AG04450 (cell line): ENCODE results near the gene SLC8A3. TPM values are rescaled to one million over a fixed set of nuclear protein-coding genes. Genes with fewer than 3 reads are reported as not detected.

Experiments
- CTCF ChIA-PET: fragments of 300-600, 350-600 bp; formaldehyde crosslinking; extraction: SDS; loops from one replicate; lab custom pipeline; 2022; ENCODE audit warnings: antibody characterized with exemption, inconsistent platforms; lab: Charles Lee
- POLR2A ChIA-PET: fragments of 350-600 bp; formaldehyde crosslinking; extraction: SDS; loops from one replicate; lab custom pipeline; 2021; ENCODE audit warnings: antibody characterized with exemption, inconsistent platforms; lab: Yijun Ruan, JAX
- DNase-seq: peaks from one replicate; pipeline ENCODE4 v3.0.0-alpha.2; 2011; ENCODE audit warnings: low read depth, low spot score
- H3K27ac ChIP-seq: one replicate; pipeline ENCODE4 v1.5.1; 2012; ENCODE audit warnings: low read depth, low read length, control low read depth
- H3K27me3 ChIP-seq: one replicate; pipeline ENCODE4 v1.6.0; 2012; ENCODE audit warnings: low read length; ENCODE audit not compliant: control insufficient read depth, insufficient read depth
- H3K4me3 ChIP-seq: 2 replicates; pipeline ENCODE4 v1.5.1; 2011; ENCODE audit warnings: mild to moderate bottlenecking, low read depth, low read length, control low read depth
- H3K9me3 ChIP-seq: 2 replicates; pipeline ENCODE4 v1.5.1; 2012; ENCODE audit warnings: low read length; ENCODE audit not compliant: control insufficient read depth, insufficient read depth
- CTCF ChIP-seq: IDR thresholded peaks from 2 replicates; pipeline ENCODE4 v1.5.1; 2011; ENCODE audit warnings: low read depth, low read length, control low read depth, inconsistent platforms
- polyA plus RNA-seq: library from polyadenylated mRNA; depleted of rRNA; stranded (reverse); fragments of >200 nt; gene quantifications from 2 replicates; pipeline ENCODE4 v1.2.3, GENCODE V29; 2011

Gene SLC8A3
- polyA plus RNA-seq, 1 experiment: not detected

DNA sequence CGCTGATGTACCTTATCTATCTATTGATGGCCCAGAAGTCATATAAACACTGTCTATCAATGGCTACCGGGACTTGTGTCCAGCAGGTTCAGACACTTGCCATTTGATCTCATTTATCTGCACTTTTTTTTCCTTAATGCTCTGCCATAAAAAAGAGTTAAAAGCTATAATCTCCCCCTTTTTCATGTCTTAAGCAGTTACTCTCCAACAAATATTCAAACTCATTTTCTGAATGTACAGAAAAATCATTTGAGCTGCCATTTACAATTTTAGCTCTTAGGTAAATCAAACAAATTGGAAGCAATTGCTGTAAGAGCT, 101.4 kb downstream of the SLC8A3 start:
- POLR2A ChIA-PET: no interaction called here
- TF ChIP-seq CTCF: no peak
- no peak overlapping the region for H3K27ac ChIP-seq

DNA sequence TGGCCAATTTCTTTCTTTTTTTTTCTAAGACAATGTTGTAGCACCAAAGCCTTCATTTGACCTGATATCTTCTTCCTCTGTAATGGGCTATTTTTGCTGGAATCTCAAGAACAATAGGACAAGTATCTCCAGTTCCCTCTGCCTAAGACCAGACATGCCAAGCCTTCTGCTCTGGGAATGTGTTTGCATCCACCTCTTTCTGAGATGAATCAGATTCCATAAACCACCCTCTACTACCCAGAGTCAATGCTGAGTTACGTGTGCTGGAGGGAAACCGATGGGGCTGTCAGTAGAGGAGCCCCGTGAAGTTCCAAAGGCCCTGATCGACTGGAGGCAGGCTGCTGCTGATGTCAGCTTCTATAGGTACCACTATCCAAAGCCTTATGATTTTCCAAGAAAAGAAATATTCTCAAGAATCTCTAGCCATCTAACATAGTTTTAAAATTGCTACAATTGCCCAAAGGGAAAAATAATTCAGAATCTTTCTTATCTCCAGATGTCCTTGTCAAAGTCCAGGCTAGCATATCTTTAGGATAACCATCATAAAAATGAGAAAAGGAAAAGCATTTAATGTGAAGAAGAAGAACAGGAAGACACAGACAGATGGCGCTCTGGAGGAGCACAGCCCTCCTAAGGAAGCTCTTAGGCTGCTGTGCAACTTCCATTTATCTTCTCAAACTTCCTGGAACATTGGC, 101.9 kb downstream of the SLC8A3 start:
- no peak for DNase-seq
- Histone ChIP-seq H3K4me3 (no peak overlapping the region), H3K27ac (no peak overlapping the region), H3K9me3 (no peaks in the 10 kb centered on the region), H3K27me3 (no peaks in the 10 kb centered on the region)
- TF ChIP-seq CTCF: peak; percentile 74
- ChIA-PET CTCF (interaction anchor here (0.5 to 1.5 kb wide), 20 partner anchors 8 to 730 kb away, joined by 3 to 25 read pairs (median 4); no protein-coding TSS in a partner anchor), POLR2A (no interaction called here)

More for the DNA sequence above, 101.4 kb downstream of the SLC8A3 start:
- Histone ChIP-seq H3K27me3 (no peaks in the 10 kb centered on the region), H3K4me3 (no peak overlapping the region), H3K9me3 (no peaks in the 10 kb centered on the region)
- DNase-seq: no peak
- CTCF ChIA-PET: interaction anchor here (0.5 to 1.5 kb wide), 24 partner anchors 9 to 730 kb away, joined by 3 to 25 read pairs (median 4); no protein-coding TSS in a partner anchor

GRCh38 chr14:70084226-70084625, 104.5 kb downstream of the SLC8A3 start:
- Histone ChIP-seq H3K9me3 (no peaks in the 10 kb centered on the region), H3K27me3 (no peaks in the 10 kb centered on the region), H3K4me3 (no peak overlapping the region), H3K27ac (no peak overlapping the region)
- ChIA-PET POLR2A (no interaction called here), CTCF (no interaction called here)
- no peak for TF ChIP-seq CTCF
- no peak for DNase-seq

GRCh38 chr14:70082394-70082793, 106.4 kb downstream of the SLC8A3 start:
- Histone ChIP-seq H3K27ac (no peak overlapping the region), H3K4me3 (no peak overlapping the region), H3K27me3 (no peaks in the 10 kb centered on the region), H3K9me3 (no peaks in the 10 kb centered on the region)
- DNase-seq: no peak
- ChIA-PET CTCF (interaction anchor here (1.3 to 1.4 kb wide), 2 partner anchors 9 to 235 kb away, joined by 4 to 8 read pairs; no protein-coding TSS in a partner anchor), POLR2A (no interaction called here)
- TF ChIP-seq CTCF: no peak

DNA sequence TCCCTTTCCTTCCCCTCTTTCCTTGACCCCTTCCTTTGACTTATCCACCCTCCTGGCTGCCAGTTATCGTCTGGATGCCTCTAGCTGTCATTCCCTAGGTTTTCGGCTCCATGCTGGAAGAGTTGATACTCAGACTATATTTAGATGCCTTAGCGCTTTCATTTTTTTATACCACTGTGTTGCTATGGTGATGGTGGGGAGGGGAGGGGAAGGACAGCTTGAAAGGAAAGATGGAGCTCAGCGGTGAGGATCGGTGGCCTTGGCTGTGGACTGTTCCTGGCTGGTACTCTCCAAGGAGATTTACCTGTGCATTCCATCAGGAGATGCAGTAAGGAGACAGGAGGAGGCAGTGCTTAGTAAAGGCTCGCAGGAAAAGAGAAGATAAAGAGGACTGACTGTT, 108.7 kb downstream of the SLC8A3 start:
- Histone ChIP-seq H3K27ac (no peak overlapping the region), H3K9me3 (no peaks in the 10 kb centered on the region), H3K27me3 (peaks cover 3% of the 10 kb centered on the region), H3K4me3 (no peak overlapping the region)
- POLR2A ChIA-PET: interaction anchor here (0.5 kb wide), 1 partner anchor 14 kb away, joined by 3 read pairs; no protein-coding TSS in a partner anchor
- TF ChIP-seq CTCF: no peak
- DNase-seq: no peak
- CTCF ChIA-PET: interaction anchor here (0.7 to 0.9 kb wide), 2 partner anchors 261 to 779 kb away, joined by 3 to 4 read pairs; no protein-coding TSS in a partner anchor
